ENCODE measurements around the gene LTB4R2.
"Not testable (repeated sequence)": the region's sequence is repeated elsewhere in the genome, so short reads cannot be mapped to it uniquely, and the experiment has no call there.

Gene LTB4R2

DNA sequence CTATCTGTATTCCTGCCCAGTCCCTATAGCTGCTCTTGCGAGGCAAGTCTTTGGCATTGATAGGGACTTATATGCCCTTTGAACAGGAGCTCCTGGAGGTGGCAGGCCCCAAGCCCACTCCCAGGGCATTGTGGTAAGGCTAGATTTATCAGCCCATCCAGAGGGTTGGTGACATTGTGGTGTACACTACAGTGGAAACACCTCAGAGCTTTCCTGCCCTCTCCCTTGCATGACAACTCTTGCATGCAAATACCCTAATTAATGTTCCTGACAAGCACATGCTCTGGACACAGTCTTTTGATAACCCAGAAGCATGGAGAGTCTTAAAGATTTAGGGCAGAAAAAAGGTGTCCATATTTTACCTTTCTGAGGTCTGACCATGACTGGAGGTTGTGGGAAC, 30.7 kb downstream of the LTB4R2 start:
- no peak for DNase-seq

DNA sequence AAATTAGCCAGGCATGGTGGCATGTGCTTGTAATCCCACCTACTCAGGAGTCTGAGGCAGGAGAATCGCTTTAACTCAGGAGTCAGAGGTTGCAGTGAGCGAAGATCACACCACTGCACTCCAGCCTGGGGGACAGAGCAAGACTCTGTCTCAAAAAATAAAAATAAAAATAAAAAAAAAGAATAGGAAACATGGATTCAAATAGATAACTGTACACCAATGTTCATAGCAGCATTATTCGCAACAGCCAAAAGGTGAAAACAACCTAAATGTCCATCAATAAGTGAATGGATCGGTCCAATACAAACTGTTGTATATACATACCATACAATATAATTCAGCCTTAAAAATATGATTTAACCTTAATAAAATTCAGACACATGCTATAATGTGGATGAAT, 32.9 kb downstream of the LTB4R2 start:
- no peak for DNase-seq

DNA sequence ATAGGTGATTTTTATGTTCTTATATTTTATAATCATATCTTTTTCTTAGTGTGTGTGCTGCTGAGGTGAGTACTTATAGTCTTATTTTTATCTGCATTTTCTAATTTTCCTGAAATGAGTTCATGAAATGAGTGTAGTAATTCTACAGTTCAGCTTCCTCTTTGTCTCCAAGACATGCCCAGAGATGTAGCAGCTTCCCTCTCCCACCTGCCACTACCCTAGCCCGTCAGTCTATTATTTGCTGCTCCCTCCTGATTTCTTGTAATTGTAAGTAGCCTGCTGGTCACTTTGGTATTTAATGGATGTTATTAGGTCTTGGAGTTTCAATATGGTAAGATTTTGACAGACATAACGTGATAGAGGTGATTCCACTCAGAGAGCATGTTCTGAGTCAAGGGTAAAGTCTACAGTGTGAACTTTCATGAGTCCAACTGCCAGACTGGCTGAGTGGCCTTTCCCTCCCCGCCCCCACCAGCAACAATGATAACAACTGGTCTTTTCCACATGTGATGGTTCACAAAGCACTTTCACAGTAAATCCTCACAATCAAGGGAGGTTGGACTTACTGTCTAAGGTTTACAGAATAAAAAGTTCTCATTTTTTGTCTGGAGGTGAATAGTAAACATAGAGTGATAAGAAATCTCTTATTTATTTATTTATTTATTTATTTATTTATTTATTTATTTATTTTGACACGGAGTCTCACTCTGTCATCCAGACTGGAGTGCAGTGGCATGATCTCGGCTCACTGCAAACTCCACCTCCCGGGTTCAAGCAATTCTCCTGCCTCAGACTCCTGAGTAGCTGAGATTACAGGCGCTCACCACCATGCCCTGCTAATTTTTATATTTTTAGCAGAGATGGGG, 34.1 kb downstream of the LTB4R2 start:
- no peak for DNase-seq

DNA sequence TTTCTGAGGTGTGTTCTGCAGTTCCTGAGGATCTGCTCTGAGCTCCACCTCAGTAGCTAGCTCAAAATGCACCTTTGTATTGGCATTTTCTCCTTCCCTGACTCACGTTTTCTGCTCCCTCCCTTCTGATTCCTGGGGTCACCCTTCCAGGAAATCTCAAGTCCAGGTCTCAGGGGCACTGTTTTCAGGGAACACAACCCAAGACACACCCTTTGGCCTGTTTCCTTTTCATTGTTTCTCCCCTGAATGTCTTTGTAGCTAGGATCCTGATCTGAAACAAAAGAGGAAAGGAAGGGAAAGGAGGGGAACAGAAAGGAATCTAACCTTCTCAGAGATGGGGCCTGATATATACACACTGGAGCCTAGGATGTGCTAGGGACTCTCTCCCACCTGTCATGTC, 37.2 kb downstream of the LTB4R2 start:
- no peak for DNase-seq

DNA sequence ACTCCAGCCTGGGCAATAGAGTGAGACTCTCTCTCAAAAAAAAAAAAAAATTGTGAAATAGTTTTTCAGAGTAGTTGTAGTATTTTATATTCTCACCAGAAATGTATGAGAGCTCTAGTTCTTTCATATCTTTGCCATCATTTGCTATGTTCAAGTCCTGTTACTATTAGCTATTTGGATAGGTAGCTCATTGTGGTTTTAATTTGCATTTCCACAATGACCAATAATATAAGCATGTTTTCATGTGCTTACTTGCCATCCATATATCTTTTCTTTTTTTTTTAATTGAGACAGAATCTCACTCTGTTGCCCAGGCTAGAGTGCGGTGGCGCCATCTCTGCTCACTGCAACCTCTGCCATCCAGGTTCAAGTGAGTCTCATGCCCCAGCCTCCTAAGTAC, 38.2 kb downstream of the LTB4R2 start:
- no peak for DNase-seq

DNA sequence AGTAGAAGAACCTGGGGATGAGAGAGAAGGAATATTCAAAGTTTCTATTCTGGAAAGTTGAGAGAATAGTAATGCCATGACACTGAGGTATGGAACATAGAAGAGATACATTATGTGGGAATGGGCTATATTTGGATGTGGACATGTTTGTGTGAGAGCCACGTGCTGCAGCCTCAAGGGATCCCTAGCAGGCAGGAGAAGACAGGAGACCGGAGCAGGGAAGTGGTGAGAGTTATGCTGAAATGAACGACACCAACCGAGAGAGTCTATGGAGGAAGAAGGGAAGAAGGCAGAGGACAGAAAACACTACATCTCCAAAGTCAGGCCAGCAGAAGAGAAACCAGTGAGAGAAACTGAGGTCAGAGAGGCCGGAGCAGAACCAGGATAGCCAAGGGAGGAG, 39.8 kb downstream of the LTB4R2 start:
- no peak for DNase-seq

DNA sequence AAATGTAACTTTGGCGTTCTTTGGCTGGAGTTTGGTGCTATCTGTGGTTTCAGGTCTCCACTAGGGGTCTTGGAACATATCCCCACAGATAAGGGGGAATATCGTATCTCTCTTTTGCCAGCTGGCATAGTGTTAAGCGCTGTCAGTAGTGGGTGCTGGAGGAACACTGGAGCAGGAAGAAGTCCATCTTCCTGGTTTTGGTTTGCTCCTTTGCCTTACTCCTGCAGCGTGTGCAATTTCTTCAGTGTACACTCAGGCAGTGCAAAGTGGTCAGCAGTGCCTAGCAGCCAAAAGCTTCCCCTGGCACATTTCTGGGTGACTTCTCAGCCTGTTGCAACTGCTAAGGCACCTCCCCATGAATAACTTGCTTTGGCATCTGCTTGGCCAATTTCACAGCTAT, 41.6 kb downstream of the LTB4R2 start:
- DNase-seq: no peak

DNA sequence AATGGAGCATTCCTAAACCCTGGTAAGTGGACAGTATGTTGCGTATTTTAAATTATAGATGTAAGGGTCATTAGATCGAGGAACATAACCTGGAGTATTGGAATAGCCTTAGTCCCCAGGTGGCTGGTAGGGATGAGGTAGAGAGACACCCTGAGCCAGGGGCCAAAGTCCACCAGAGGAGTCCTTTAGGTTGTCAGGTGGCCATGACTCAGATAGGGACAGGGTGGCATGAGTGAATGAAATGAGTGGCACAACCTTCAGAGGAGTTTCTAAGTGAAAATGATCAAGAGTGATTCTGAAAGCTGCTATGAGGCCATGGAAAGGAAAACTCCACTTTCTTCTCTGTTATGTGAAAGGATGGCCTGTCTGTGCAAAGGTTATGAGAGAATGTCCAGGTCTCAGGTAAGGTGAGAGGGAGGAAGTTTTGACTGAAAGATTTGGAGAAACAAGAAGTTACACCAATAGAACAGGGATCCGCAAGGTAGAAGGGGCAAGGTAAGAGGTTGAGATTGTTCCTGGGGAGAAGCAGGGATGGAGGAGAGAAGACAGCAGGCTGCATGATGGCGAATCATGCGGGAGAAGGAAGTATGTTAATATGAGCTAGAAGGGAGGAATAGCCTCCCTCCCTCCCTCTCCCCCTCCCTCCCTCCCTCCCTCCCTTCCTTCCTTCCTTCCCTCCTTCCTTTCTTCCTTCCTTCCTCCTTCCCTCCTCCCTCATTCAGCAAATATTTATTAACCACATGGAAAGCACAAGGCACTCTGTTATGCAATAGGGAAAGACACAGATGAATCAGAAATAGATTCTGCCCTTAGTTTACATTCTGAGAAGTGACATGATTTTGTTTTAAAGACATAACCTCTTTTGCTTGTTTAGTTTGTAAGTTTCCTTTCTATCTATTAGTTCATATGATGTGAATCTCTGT, 43.9 kb downstream of the LTB4R2 start:
- no peak for DNase-seq

DNA sequence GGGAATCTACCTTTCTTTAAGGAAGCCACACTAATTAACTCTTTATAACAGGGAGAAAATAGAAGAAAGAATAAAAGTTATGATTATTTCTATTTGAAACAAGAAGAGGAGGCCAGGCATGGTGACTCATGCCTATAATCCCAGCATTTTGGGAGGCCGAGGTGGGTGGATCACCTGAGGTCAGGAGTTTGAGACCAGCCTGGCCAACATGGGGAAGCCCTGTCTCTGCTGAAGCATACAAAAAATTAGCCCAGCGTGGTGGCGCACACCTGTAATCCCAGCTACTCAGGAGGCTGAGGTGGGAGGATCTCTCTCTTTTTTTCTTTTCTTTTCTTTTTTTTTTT, 44.5 kb downstream of the LTB4R2 start:
- DNase-seq: not testable (repeated sequence)

DNA sequence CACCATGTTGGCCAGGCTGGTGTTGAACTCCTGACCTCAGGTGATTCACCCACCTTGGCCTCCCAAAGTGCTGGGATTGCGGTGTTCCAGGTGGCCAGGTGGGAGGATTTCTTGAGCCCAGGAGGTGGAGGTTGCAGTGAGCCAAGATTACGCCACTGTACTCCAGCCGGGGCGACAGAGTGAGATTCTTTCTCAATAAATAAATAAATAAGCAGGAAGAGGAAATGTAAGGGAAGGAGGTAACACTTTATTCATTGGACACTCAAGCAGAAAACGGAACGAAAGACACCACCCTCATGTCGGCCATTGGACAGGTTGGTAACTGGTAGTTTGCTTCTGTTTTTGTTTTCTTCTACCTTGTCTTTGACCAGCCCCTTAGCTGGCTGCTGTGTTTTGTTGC, 45.1 kb downstream of the LTB4R2 start:
- DNase-seq: no peak

DNA sequence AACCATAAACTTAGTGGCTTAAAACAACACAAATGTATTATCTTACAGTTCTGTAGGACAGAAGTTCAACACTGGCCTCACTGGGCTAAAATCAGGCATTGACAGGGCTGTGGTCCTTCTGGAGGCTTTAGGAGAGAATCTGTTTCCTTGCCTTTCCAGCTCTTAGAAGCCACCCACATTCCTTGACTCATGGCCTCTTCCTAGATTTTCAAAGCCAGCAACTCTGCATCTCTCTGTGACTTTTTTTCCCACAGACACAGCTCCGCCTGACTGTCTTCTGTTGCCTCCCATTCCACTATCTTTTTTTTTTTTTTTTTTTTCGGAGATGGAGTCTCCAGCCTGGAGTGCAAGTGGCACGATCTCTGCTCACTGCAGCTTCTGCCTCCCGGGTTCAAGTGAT, 46.3 kb downstream of the LTB4R2 start:
- no peak for DNase-seq

DNA sequence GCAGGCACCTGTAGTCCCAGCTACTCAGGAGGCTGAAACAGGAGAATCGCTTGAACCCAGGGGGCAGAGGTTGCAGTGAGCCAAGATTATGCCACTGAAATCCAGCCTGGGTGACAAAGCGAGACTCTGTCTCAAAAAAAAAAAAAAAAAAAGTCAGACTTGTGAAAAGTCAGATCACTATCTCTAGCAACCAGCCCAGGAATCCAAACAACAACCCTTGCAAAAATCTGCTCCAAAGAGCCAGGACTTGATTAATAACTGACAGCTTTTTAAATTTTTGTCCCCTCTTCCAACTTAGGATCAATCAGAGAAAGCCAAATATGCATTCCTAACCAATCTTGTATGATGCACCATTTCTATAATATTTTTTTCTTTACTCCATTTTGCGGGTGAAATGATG, 50.3 kb downstream of the LTB4R2 start:
- DNase-seq: no peak

DNA sequence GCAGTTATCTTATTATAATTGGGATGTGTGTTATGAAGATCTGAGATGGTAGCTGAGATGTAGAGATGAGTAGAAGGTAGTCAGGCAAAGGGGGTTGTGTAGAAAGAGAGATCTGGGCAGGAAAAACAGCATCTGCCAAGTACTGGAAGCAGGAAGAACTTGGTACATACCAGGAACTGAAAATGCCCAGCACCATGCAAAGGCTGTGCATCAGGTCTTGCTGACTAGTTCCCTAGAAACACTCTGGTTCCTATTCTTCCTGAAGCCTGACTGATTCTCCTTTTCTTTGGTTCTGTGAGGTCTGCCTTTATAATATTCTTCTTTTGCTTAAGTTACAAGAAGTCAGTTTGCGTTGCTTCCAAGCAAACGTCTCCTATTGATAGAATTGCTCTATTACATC, 51.4 kb downstream of the LTB4R2 start:
- no peak for DNase-seq
